Measurements from ENCODE around the gene HYI.

DNA sequence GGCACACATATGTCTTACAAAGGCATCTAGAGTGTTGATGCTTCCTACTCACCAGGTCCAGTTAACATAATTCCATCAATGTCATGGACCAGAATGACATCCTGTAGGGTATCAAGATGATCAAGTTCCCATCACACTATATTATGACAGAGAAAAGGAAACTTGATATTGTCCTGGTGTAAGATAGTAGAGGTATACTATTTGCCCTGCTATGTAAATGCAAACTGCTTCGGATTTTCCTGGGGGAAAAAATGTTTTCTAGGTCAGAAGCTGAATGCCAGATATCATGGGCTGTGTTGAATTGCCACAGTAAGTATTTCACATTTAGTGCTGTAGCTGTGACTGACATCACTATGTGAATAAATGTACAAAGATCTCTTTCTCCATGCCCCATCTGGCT is 16.2 kb upstream of the HYI start:
- TF ChIP-seq, protein P1, sequence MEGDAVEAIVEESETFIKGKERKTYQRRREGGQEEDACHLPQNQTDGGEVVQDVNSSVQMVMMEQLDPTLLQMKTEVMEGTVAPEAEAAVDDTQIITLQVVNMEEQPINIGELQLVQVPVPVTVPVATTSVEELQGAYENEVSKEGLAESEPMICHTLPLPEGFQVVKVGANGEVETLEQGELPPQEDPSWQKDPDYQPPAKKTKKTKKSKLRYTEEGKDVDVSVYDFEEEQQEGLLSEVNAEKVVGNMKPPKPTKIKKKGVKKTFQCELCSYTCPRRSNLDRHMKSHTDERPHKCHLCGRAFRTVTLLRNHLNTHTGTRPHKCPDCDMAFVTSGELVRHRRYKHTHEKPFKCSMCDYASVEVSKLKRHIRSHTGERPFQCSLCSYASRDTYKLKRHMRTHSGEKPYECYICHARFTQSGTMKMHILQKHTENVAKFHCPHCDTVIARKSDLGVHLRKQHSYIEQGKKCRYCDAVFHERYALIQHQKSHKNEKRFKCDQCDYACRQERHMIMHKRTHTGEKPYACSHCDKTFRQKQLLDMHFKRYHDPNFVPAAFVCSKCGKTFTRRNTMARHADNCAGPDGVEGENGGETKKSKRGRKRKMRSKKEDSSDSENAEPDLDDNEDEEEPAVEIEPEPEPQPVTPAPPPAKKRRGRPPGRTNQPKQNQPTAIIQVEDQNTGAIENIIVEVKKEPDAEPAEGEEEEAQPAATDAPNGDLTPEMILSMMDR (IDR thresholded peaks at IDR 0.05 in 4 of 5, conservative IDR thresholded peaks at IDR 0.05 in 1 of 5): no peak
- no peak for TF ChIP-seq POLR2A (IDR thresholded peaks at IDR 0.05)
